Neural progenitor cell (in vitro differentiated cells): ENCODE measurements around the gene PODN. TPM values are rescaled to one million over a fixed set of nuclear protein-coding genes. Genes with fewer than 3 reads are reported as not detected.
A peak's percentile ranks its signal among the peaks of the same experiment; 100 is the strongest.

Experiments used
- DNase-seq: peaks from one replicate; pipeline ENCODE4 v3.0.0-alpha.2; 2016; ENCODE audit warnings: low spot score
- H2AFZ ChIP-seq: fragments of 200-600 bp; sonication (generic); replicated peaks from 2 replicates; pipeline ENCODE4 v1.6.1; 2016; ENCODE audit warnings: antibody characterized with exemption
- H3F3A ChIP-seq: fragments of 200-600 bp; sonication (generic); 2 replicates; pipeline ENCODE4 v1.6.1; 2016; ENCODE audit warnings: antibody characterized with exemption, low read depth
- H3K27ac ChIP-seq: fragments of 200-600 bp; sonication (generic); 2 replicates; pipeline ENCODE4 v1.5.1; 2016; ENCODE audit warnings: mild to moderate bottlenecking
- H3K27me3 ChIP-seq: fragments of 200-600 bp; sonication (generic); 2 replicates; pipeline ENCODE4 v1.6.1; 2016; ENCODE audit warnings: mild to moderate bottlenecking, moderate library complexity
- H3K36me3 ChIP-seq: fragments of 200-600 bp; sonication (generic); 2 replicates; pipeline ENCODE4 v1.5.1; 2016
- H3K4me1 ChIP-seq: fragments of 200-600 bp; sonication (generic); 2 replicates; pipeline ENCODE4 v1.6.1; 2016; ENCODE audit warnings: mixed run types
- H3K4me2 ChIP-seq: fragments of 200-600 bp; sonication (generic); 2 replicates; pipeline ENCODE4 v1.6.1; 2016
- H3K4me3 ChIP-seq: fragments of 200-600 bp; sonication (generic); 2 replicates; pipeline ENCODE4 v1.5.1; 2016
- H3K79me2 ChIP-seq: fragments of 200-600 bp; sonication (generic); 2 replicates; pipeline ENCODE4 v1.6.1; 2016; ENCODE audit warnings: low read depth
- H3K9ac ChIP-seq: fragments of 200-600 bp; sonication (generic); 2 replicates; pipeline ENCODE4 v1.6.1; 2016
- H3K9me3 ChIP-seq: fragments of 200-600 bp; sonication (generic); 2 replicates; pipeline ENCODE4 v1.5.1; 2016; ENCODE audit warnings: low read depth
- H4K20me1 ChIP-seq: fragments of 200-600 bp; sonication (generic); 2 replicates; pipeline ENCODE4 v1.6.1; 2016; ENCODE audit warnings: low read depth
- H3K27ac Mint-ChIP-seq: 3 replicates; pipeline ENCODE4 v1.8.0; 2021; ENCODE audit warnings: mixed read lengths
- H3K27me3 Mint-ChIP-seq: 2 replicates; pipeline ENCODE4 v1.8.0; 2022; ENCODE audit warnings: low read depth, mild to moderate bottlenecking, inconsistent platforms, moderate library complexity, mixed read lengths; ENCODE audit not compliant: insufficient read depth
- H3K36me3 Mint-ChIP-seq: 3 replicates; pipeline ENCODE4 v1.8.0; 2021; ENCODE audit warnings: mixed read lengths
- H3K4me1 Mint-ChIP-seq: 3 replicates; pipeline ENCODE4 v1.8.0; 2021; ENCODE audit warnings: mixed read lengths
- H3K4me3 Mint-ChIP-seq: 3 replicates; pipeline ENCODE4 v1.8.0; 2021; ENCODE audit warnings: mild to moderate bottlenecking, moderate library complexity, mixed read lengths
- H3K9me3 Mint-ChIP-seq: 3 replicates; pipeline ENCODE4 v1.8.0; 2020; ENCODE audit warnings: mixed read lengths
- EZH2 ChIP-seq: fragments of 200-600 bp; sonication (generic); IDR thresholded peaks from 2 replicates; pipeline ENCODE4 v1.6.1; 2017; ENCODE audit warnings: antibody characterized with exemption, mild to moderate bottlenecking, moderate library complexity
- EZH2phosphoT487 ChIP-seq: fragments of 200-600 bp; sonication (generic); IDR thresholded peaks from 2 replicates; pipeline ENCODE4 v1.6.1; 2017; ENCODE audit warnings: antibody characterized with exemption
- small RNA-seq: library from RNA; depleted of rRNA; stranded (forward); fragments of <200 nt; gene quantifications from one replicate; pipeline ENCODE3, GENCODE V24; 2015
- total RNA-seq: library from RNA; depleted of rRNA; stranded (reverse); fragments of >200 nt; gene quantifications from 2 replicates; pipeline ENCODE4 v1.2.3, GENCODE V29; 2015; ENCODE audit warnings: low replicate concordance
- TF ChIP-seq, protein P1 (sequence below): fragments of 200-600 bp; sonication (generic); IDR thresholded peaks from 2 replicates; pipeline ENCODE4 v1.5.1; 2017; ENCODE audit warnings: antibody characterized with exemption, mild to moderate bottlenecking

Gene PODN
- total RNA-seq, 1 donor from 2014 or later = not detected

DNA sequence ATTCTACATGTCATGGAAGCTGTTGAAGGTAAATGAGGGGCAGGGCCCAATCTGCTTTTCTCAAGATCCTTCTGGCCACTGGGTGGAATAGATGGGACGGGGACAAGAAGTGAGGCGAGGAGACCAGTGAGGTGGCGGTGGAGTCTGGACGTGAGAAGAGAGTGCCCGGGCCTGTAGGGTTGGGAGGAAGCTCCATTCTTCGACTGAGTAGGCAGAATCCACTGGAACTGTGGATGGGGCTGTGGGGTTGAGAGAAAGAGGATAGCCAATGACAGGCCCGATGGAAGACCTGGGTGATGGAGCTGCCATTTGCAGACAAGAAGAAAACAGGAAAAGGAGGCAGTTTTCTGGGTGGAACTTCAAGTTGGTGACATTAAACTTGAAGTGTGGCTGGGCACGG, 70.2 kb downstream of the PODN start:
- peaks cover 15% of the 10 kb centered on the region for H3K4me1 ChIP-seq
- H3K36me3 ChIP-seq = no peaks in the 10 kb centered on the region
- no peak for DNase-seq
- no peaks in the 10 kb centered on the region for H3K79me2 ChIP-seq
- no peak overlapping the region for H2AFZ ChIP-seq
- Mint-ChIP-seq H3K27me3 (peaks cover 3% of the 10 kb centered on the region), H3K36me3 (no peaks in the 10 kb centered on the region), H3K4me3 (no peak overlapping the region), H3K27ac (peak overlapping the region; percentile 14), H3K4me1 (peaks cover 24% of the 10 kb centered on the region), H3K9me3 (peaks cover 5% of the 10 kb centered on the region)
- no peak overlapping the region for H3K9ac ChIP-seq
- no peak overlapping the region for H3K4me2 ChIP-seq
- H3K27ac ChIP-seq = no peak overlapping the region
- H3K4me3 ChIP-seq = no peak overlapping the region
- H4K20me1 ChIP-seq = no peaks in the 10 kb centered on the region
- no peaks in the 10 kb centered on the region for H3K27me3 ChIP-seq
- H3F3A ChIP-seq = no peaks in the 10 kb centered on the region
- no peaks in the 10 kb centered on the region for H3K9me3 ChIP-seq
- no peak for TF ChIP-seq EZH2phosphoT487
- TF ChIP-seq, protein P1, sequence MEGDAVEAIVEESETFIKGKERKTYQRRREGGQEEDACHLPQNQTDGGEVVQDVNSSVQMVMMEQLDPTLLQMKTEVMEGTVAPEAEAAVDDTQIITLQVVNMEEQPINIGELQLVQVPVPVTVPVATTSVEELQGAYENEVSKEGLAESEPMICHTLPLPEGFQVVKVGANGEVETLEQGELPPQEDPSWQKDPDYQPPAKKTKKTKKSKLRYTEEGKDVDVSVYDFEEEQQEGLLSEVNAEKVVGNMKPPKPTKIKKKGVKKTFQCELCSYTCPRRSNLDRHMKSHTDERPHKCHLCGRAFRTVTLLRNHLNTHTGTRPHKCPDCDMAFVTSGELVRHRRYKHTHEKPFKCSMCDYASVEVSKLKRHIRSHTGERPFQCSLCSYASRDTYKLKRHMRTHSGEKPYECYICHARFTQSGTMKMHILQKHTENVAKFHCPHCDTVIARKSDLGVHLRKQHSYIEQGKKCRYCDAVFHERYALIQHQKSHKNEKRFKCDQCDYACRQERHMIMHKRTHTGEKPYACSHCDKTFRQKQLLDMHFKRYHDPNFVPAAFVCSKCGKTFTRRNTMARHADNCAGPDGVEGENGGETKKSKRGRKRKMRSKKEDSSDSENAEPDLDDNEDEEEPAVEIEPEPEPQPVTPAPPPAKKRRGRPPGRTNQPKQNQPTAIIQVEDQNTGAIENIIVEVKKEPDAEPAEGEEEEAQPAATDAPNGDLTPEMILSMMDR = no peak
- no peak for TF ChIP-seq EZH2

DNA sequence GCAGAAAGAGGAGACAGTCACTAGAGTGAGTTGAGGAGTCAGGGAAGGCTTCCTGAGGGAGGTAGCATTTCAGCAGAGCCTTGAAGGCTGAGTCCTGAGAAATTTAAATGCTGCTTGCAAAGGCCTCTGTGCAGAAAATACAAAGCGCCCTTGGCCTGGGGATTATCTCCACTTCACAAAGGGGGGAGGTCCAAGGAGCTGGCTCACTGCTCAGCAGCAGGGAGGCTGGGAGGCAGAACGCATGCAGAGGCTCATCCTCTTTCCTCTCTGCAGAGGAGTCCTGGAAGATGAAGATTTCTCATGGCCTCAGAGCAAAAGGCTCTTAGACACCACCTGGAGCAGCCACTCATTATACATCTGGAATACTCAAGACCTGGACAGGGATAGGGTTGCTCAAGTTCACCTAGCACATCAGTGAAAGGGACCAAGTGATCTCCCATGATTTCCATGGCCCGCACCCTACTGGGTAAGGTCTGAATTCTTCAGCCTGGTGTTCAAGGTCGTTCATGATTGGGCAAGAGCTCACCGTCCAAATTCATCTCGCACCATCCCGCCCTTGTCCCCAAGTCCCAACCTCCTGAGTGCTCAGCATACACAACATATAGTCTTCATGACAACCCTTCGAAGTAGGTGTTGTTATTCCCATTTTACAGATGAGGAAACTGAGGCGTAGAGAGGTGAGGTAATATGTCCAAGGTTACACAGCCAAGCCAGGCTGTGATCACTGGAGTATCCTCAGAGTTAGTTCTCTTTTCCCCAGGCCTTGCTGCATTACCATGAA, 71.4 kb downstream of the PODN start:
- no peak overlapping the region for H2AFZ ChIP-seq
- no peaks in the 10 kb centered on the region for H3K79me2 ChIP-seq
- Mint-ChIP-seq H3K4me1 (peaks cover 23% of the 10 kb centered on the region), H3K27me3 (peaks cover 7% of the 10 kb centered on the region), H3K4me3 (no peak overlapping the region), H3K9me3 (peaks cover 15% of the 10 kb centered on the region), H3K27ac (peak overlapping the region; percentile 48), H3K36me3 (no peaks in the 10 kb centered on the region)
- no peak for DNase-seq
- H3K4me2 ChIP-seq = no peak overlapping the region
- H3K36me3 ChIP-seq = peaks cover 3% of the 10 kb centered on the region
- no peak overlapping the region for H3K27ac ChIP-seq
- peaks cover 15% of the 10 kb centered on the region for H3K4me1 ChIP-seq
- H3F3A ChIP-seq = no peaks in the 10 kb centered on the region
- no peak overlapping the region for H3K9ac ChIP-seq
- TF ChIP-seq, protein P1 = no peak
- TF ChIP-seq EZH2phosphoT487 (no peak), EZH2 (no peak)
- no peaks in the 10 kb centered on the region for H3K27me3 ChIP-seq
- H3K9me3 ChIP-seq = no peaks in the 10 kb centered on the region
- H4K20me1 ChIP-seq = no peaks in the 10 kb centered on the region
- H3K4me3 ChIP-seq = no peak overlapping the region

DNA sequence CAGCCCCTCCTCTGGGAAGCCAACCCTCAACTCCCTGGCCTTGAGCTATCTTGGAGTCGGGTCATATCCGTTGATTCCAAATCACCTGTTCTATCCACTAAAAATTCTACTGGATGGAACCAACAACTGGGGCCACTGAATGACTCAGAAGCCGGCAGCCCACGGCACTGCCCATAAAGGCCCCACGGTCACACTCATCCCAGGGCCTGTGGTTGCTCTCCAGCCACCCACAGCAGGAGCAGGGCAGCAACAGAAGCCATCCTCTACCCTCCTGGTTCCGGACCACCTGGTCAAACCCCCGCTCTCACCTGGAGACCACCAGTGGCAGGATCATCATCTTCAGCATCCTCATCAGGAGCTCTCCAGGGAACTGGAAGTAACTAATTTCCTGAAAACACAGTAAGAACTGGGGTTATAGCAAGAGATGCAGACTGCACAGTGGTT, 72.1 kb downstream of the PODN start:
- Histone ChIP-seq H4K20me1 (no peaks in the 10 kb centered on the region), H3K9ac (no peak overlapping the region), H3K36me3 (peaks cover 3% of the 10 kb centered on the region), H2AFZ (no peak overlapping the region), H3K4me1 (peaks cover 15% of the 10 kb centered on the region), H3K27me3 (no peaks in the 10 kb centered on the region), H3K4me2 (no peak overlapping the region), H3K4me3 (no peak overlapping the region), H3F3A (no peaks in the 10 kb centered on the region), H3K9me3 (no peaks in the 10 kb centered on the region), H3K27ac (no peak overlapping the region), H3K79me2 (no peaks in the 10 kb centered on the region)
- Mint-ChIP-seq H3K27ac (no peak overlapping the region), H3K36me3 (no peaks in the 10 kb centered on the region), H3K4me3 (no peak overlapping the region), H3K9me3 (peaks cover 18% of the 10 kb centered on the region), H3K4me1 (peaks cover 23% of the 10 kb centered on the region), H3K27me3 (peaks cover 7% of the 10 kb centered on the region)
- no peak for DNase-seq
- TF ChIP-seq, protein P1 = no peak

Small RNA genes lying within 50 kb of the gene (small RNA-seq; reads per million reads assigned to genes)
- gene HIGD1AP11 = not detected

Other genes starting within 250 kb of the PODN start
- gene ZYG11A, start 219.5 kb upstream of the PODN start, total RNA-seq = 0.52 and 0.65 TPM in 2 replicates
- 7.6 and 10.7 TPM in 2 replicates for gene ECHDC2, start 140.5 kb upstream of the PODN start, total RNA-seq
- gene SCP2, start 134.9 kb upstream of the PODN start, total RNA-seq = 71.1 and 101 TPM in 2 replicates
- gene SLC1A7, start 80.4 kb downstream of the PODN start, total RNA-seq = not detected in 2 replicates
- gene CPT2, start 134.6 kb downstream of the PODN start, total RNA-seq = 19.0 and 29.2 TPM in 2 replicates
- 74.0 and 115 TPM in 2 replicates for gene CZIB, start 158.4 kb downstream of the PODN start, total RNA-seq
- 61.4 and 109 TPM in 2 replicates for gene MAGOH, start 176.3 kb downstream of the PODN start, total RNA-seq